ENCODE results near the gene SPTBN4.
A peak's percentile ranks its signal among the peaks of the same experiment; 100 is the strongest.

Gene SPTBN4

GRCh38 chr19:40613690-40614621, 147.2 kb downstream of the SPTBN4 start:
- peaks cover 40% of the 10 kb centered on the region for H3K4me1 ChIP-seq (ENCODE audit: insufficient read depth, low read length, severe bottlenecking)
- H3K9ac ChIP-seq (ENCODE audit: low read length) = peak overlapping the region; percentile 80
- H3K27ac ChIP-seq (ENCODE audit: low read depth, low read length, poor library complexity, severe bottlenecking) = peak overlapping the region; percentile 87
- H3K4me2 ChIP-seq (ENCODE audit: low read length) = peak overlapping the region; percentile 91
- H3K36me3 ChIP-seq (ENCODE audit: insufficient read depth, low read length) = peaks cover 28% of the 10 kb centered on the region; the same call in 1 of the 2 replicates
- no peaks in the 10 kb centered on the region for H3K27me3 ChIP-seq (ENCODE audit: insufficient read depth, low read length)
- no peaks in the 10 kb centered on the region for H4K20me1 ChIP-seq (ENCODE audit: insufficient read depth, low read length)
- no peaks in the 10 kb centered on the region for H3K9me2 ChIP-seq (ENCODE audit: low read depth, low read length)
- no peak overlapping the region for H2AFZ ChIP-seq (ENCODE audit: low read length)
- TF ChIP-seq EZH2 (IDR thresholded peaks at IDR 0.05; ENCODE audit: borderline replicate concordance, low read length) (no peak), CTCF (IDR thresholded peaks at IDR 0.05; ENCODE audit: low read length) (no peak)
- H3K4me3 ChIP-seq (ENCODE audit: low read depth, low read length, poor library complexity, severe bottlenecking) = peak overlapping the region; percentile 82
- H3K9me3 ChIP-seq (ENCODE audit: low read length) = no peaks in the 10 kb centered on the region
- H3K79me2 ChIP-seq (ENCODE audit: insufficient read depth, low read length) = no peaks in the 10 kb centered on the region
- H3F3A ChIP-seq (ENCODE audit: insufficient read depth, low read length) = no peaks in the 10 kb centered on the region

- no peaks in the 10 kb centered on the region for H4K20me1 ChIP-seq (ENCODE audit: insufficient read depth, low read length)
- H3F3A ChIP-seq (ENCODE audit: insufficient read depth, low read length) = no peaks in the 10 kb centered on the region
- H3K36me3 ChIP-seq (ENCODE audit: insufficient read depth, low read length) = peaks cover 37% of the 10 kb centered on the region
- no peaks in the 10 kb centered on the region for H3K79me2 ChIP-seq (ENCODE audit: insufficient read depth, low read length)
- H3K9me2 ChIP-seq (ENCODE audit: low read depth, low read length) = no peaks in the 10 kb centered on the region
- H3K9ac ChIP-seq (ENCODE audit: low read length) = peak overlapping the region; percentile 80
- peak overlapping the region; percentile 91 for H3K4me2 ChIP-seq (ENCODE audit: low read length)
- H3K4me1 ChIP-seq (ENCODE audit: insufficient read depth, low read length, severe bottlenecking) = peaks cover 34% of the 10 kb centered on the region
- no peak overlapping the region for H2AFZ ChIP-seq (ENCODE audit: low read length)
- H3K27ac ChIP-seq (ENCODE audit: low read depth, low read length, poor library complexity, severe bottlenecking) = peak overlapping the region; percentile 87
- H3K4me3 ChIP-seq (ENCODE audit: low read depth, low read length, poor library complexity, severe bottlenecking) = peak overlapping the region; percentile 82
- no peaks in the 10 kb centered on the region for H3K27me3 ChIP-seq (ENCODE audit: insufficient read depth, low read length)
- H3K9me3 ChIP-seq (ENCODE audit: low read length) = no peaks in the 10 kb centered on the region
- TF ChIP-seq CTCF (IDR thresholded peaks at IDR 0.05; ENCODE audit: low read length) = no peak
- TF ChIP-seq EZH2 (IDR thresholded peaks at IDR 0.05; ENCODE audit: borderline replicate concordance, low read length) = no peak
These were observed 148.0 kb downstream of the SPTBN4 start for GRCh38 chr19:40614622-40615411.

GRCh38 chr19:40616178-40616577, 149.4 kb downstream of the SPTBN4 start:
- Histone ChIP-seq H3K27me3 (ENCODE audit: insufficient read depth, low read length) (no peaks in the 10 kb centered on the region), H4K20me1 (ENCODE audit: insufficient read depth, low read length) (no peaks in the 10 kb centered on the region), H3K9ac (ENCODE audit: low read length) (no peak overlapping the region), H3K4me1 (ENCODE audit: insufficient read depth, low read length, severe bottlenecking) (peaks cover 22% of the 10 kb centered on the region), H3K36me3 (ENCODE audit: insufficient read depth, low read length) (peaks cover 44% of the 10 kb centered on the region), H3F3A (ENCODE audit: insufficient read depth, low read length) (no peaks in the 10 kb centered on the region), H2AFZ (ENCODE audit: low read length) (no peak overlapping the region), H3K4me2 (ENCODE audit: low read length) (no peak overlapping the region), H3K79me2 (ENCODE audit: insufficient read depth, low read length) (no peaks in the 10 kb centered on the region), H3K4me3 (ENCODE audit: low read depth, low read length, poor library complexity, severe bottlenecking) (no peak overlapping the region), H3K9me2 (ENCODE audit: low read depth, low read length) (no peaks in the 10 kb centered on the region), H3K27ac (ENCODE audit: low read depth, low read length, poor library complexity, severe bottlenecking) (no peak overlapping the region), H3K9me3 (ENCODE audit: low read length) (no peaks in the 10 kb centered on the region)
- no peak for TF ChIP-seq EZH2 (IDR thresholded peaks at IDR 0.05; ENCODE audit: borderline replicate concordance, low read length)
- no peak for TF ChIP-seq CTCF (IDR thresholded peaks at IDR 0.05; ENCODE audit: low read length)

All from OCI-LY1 (cell line).